SJCRH30 (cell line): ENCODE results near the gene MPRIP. TPM values are rescaled to one million over a fixed set of nuclear protein-coding genes. Genes with fewer than 3 reads are reported as not detected.

Experiments used
- DNase-seq, 2 experiments: peaks; one replicate each; pipeline ENCODE4 v3.0.0-alpha.2; 2015 to 2020
- H3K27ac ChIP-seq: fragments of 250-450 bp; sonication (Bioruptor Pico); 2 replicates; pipeline ENCODE4 v1.5.1; 2020; ENCODE audit warnings: mild to moderate bottlenecking, moderate library complexity
- H3K27me3 ChIP-seq: fragments of 250-450 bp; sonication (Bioruptor Pico); 2 replicates; pipeline ENCODE4 v1.5.1; 2020; ENCODE audit warnings: mild to moderate bottlenecking, moderate library complexity
- H3K36me3 ChIP-seq: fragments of 250-450 bp; sonication (Bioruptor Pico); 2 replicates; pipeline ENCODE4 v1.5.1; 2020; ENCODE audit warnings: mild to moderate bottlenecking, moderate library complexity
- H3K4me1 ChIP-seq: fragments of 250-450 bp; sonication (Bioruptor Pico); 2 replicates; pipeline ENCODE4 v1.5.1; 2020; ENCODE audit warnings: mild to moderate bottlenecking, moderate library complexity
- H3K4me3 ChIP-seq: fragments of 250-450 bp; sonication (Bioruptor Pico); 2 replicates; pipeline ENCODE4 v1.5.1; 2020; ENCODE audit warnings: mild to moderate bottlenecking, moderate library complexity
- H3K9me3 ChIP-seq: fragments of 250-450 bp; sonication (Bioruptor Pico); replicated peaks from 2 replicates; pipeline ENCODE4 v1.5.1; 2020; ENCODE audit warnings: mild to moderate bottlenecking, moderate library complexity
- total RNA-seq: library from RNA; depleted of rRNA; stranded (reverse); fragments of >200 nt; shearing (Covaris generic); gene quantifications from 2 replicates; pipeline ENCODE4 v1.2.3, GENCODE V29; 2014

The MPRIP gene
- total RNA-seq, 1 experiment from 2014 or later, result 312 TPM

GRCh38 chr17:17141860-17142552 is 99.7 kb downstream of the MPRIP start:
- no peak overlapping the region for H3K4me3 ChIP-seq
- H3K9me3 ChIP-seq, result no peaks in the 10 kb centered on the region
- no peak overlapping the region for H3K27ac ChIP-seq
- DNase-seq, result no peak
- no peaks in the 10 kb centered on the region for H3K27me3 ChIP-seq
- peaks cover 86% of the 10 kb centered on the region for H3K36me3 ChIP-seq
- no peaks in the 10 kb centered on the region for H3K4me1 ChIP-seq

DNA sequence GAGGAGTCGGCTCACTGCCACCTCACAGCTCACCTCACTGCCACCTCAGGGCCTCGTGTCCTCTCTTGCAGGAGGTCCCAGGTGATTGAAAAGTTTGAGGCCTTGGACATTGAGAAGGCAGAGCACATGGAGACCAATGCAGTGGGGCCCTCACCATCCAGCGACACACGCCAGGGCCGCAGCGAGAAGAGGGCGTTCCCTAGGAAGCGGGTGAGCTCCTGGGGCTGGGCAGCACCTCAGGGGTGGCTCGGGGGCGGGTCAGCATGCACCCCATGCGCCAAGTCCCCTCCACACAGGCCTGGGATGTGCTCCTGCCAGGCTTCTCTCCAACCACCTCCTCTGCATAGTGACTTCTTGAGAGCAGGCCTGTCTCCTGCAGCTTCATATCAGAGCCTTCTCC is 100.3 kb downstream of the MPRIP start:
- no peaks in the 10 kb centered on the region for H3K4me1 ChIP-seq
- no peak overlapping the region for H3K4me3 ChIP-seq
- no peak overlapping the region for H3K27ac ChIP-seq
- no peaks in the 10 kb centered on the region for H3K9me3 ChIP-seq
- no peaks in the 10 kb centered on the region for H3K27me3 ChIP-seq
- DNase-seq, result no peak
- peaks cover 90% of the 10 kb centered on the region for H3K36me3 ChIP-seq

GRCh38 chr17:17143501-17143900 is 101.2 kb downstream of the MPRIP start:
- Histone ChIP-seq H3K36me3 (peaks cover 92% of the 10 kb centered on the region), H3K27me3 (no peaks in the 10 kb centered on the region), H3K27ac (no peak overlapping the region), H3K4me1 (no peaks in the 10 kb centered on the region), H3K9me3 (no peaks in the 10 kb centered on the region), H3K4me3 (no peak overlapping the region)
- no peak for DNase-seq

- peaks cover 91% of the 10 kb centered on the region for H3K36me3 ChIP-seq
- no peaks in the 10 kb centered on the region for H3K4me1 ChIP-seq
- DNase-seq, result no peak
Measured at GRCh38 chr17:17144061-17144460, 101.8 kb downstream of the MPRIP start.

GRCh38 chr17:17144916-17145665 is 102.8 kb downstream of the MPRIP start:
- Histone ChIP-seq H3K9me3 (no peaks in the 10 kb centered on the region), H3K4me1 (no peaks in the 10 kb centered on the region), H3K27ac (no peak overlapping the region), H3K27me3 (no peaks in the 10 kb centered on the region), H3K4me3 (no peak overlapping the region), H3K36me3 (peaks cover 89% of the 10 kb centered on the region)
- DNase-seq, result peak in 1 of 2 experiments; percentile 44

More at GRCh38 chr17:17144061-17144460, 101.8 kb downstream of the MPRIP start:
- Histone ChIP-seq H3K27ac (no peak overlapping the region), H3K9me3 (no peaks in the 10 kb centered on the region), H3K4me3 (no peak overlapping the region), H3K27me3 (no peaks in the 10 kb centered on the region)

GRCh38 chr17:17146786-17147406 is 104.6 kb downstream of the MPRIP start:
- DNase-seq, result peak in 1 of 2 experiments; percentile 52
- Histone ChIP-seq H3K36me3 (peaks cover 93% of the 10 kb centered on the region), H3K4me1 (no peaks in the 10 kb centered on the region), H3K4me3 (no peak overlapping the region), H3K27me3 (no peaks in the 10 kb centered on the region), H3K9me3 (no peaks in the 10 kb centered on the region), H3K27ac (no peak overlapping the region)

- Histone ChIP-seq H3K4me1 (no peaks in the 10 kb centered on the region), H3K27ac (no peak overlapping the region), H3K27me3 (no peaks in the 10 kb centered on the region), H3K36me3 (peaks cover 90% of the 10 kb centered on the region), H3K9me3 (no peaks in the 10 kb centered on the region), H3K4me3 (no peak overlapping the region)
- DNase-seq, result no peak
Measured at GRCh38 chr17:17147821-17148220, 105.6 kb downstream of the MPRIP start.

GRCh38 chr17:17149520-17150447 is 107.5 kb downstream of the MPRIP start:
- Histone ChIP-seq H3K9me3 (no peaks in the 10 kb centered on the region), H3K27ac (no peak overlapping the region), H3K4me1 (no peaks in the 10 kb centered on the region), H3K27me3 (no peaks in the 10 kb centered on the region), H3K4me3 (no peak overlapping the region), H3K36me3 (peaks cover 91% of the 10 kb centered on the region)
- no peak for DNase-seq

GRCh38 chr17:17150448-17150800 is 108.2 kb downstream of the MPRIP start:
- DNase-seq, result no peak
- no peaks in the 10 kb centered on the region for H3K4me1 ChIP-seq
- H3K36me3 ChIP-seq, result peaks cover 91% of the 10 kb centered on the region
- no peak overlapping the region for H3K4me3 ChIP-seq
- no peaks in the 10 kb centered on the region for H3K9me3 ChIP-seq
- no peak overlapping the region for H3K27ac ChIP-seq
- no peaks in the 10 kb centered on the region for H3K27me3 ChIP-seq

DNA sequence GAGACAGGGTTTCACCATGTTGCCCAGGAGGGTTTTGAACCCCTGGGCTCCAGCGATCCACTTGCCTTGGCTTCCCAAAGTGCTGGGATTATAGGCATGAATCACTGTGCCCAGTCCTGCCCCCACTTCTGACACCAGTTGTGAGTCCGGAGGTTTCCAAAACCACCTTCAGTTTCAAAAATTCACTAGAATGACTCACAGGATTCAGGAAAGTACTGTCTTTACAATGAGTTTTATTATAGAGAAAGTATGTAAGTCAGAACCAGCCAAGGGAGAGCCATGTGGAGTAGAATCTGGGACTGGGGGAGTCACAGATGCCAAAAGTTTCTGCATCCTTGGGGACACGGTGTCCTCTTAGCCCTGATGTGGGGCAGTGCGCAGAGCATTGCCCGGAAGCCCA is 108.8 kb downstream of the MPRIP start:
- Histone ChIP-seq H3K27ac (no peak overlapping the region), H3K4me3 (no peak overlapping the region), H3K9me3 (no peaks in the 10 kb centered on the region), H3K36me3 (peaks cover 91% of the 10 kb centered on the region), H3K27me3 (no peaks in the 10 kb centered on the region), H3K4me1 (no peaks in the 10 kb centered on the region)
- DNase-seq, result no peak

DNA sequence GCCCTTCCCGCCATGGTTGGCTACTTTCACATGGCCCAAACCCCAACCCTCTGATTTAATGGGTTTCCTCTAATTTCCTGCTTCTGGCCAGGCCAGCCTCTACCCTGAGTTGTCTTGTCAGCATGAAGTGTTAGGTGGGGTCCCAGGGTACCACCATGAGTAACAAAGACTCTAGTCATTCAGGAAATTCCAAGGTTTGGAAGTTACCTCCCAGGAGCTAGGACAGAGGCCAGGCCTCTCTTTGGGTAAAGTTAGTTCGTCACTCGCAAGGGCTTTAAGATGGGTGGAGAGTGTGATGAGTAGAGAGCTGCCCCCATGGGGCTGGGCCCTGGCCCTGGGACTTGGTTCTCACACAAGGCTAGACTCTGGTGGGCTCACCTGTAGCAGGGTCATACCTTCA is 109.3 kb downstream of the MPRIP start:
- Histone ChIP-seq H3K36me3 (peaks cover 91% of the 10 kb centered on the region), H3K4me3 (no peak overlapping the region), H3K9me3 (no peaks in the 10 kb centered on the region), H3K27me3 (no peaks in the 10 kb centered on the region), H3K4me1 (no peaks in the 10 kb centered on the region), H3K27ac (no peak overlapping the region)
- DNase-seq, result no peak

- Histone ChIP-seq H3K27me3 (no peaks in the 10 kb centered on the region), H3K4me3 (no peak overlapping the region), H3K27ac (no peak overlapping the region), H3K36me3 (peaks cover 91% of the 10 kb centered on the region), H3K9me3 (no peaks in the 10 kb centered on the region), H3K4me1 (no peaks in the 10 kb centered on the region)
- DNase-seq, result no peak
Measured at GRCh38 chr17:17151962-17152361, 109.7 kb downstream of the MPRIP start.

- no peak overlapping the region for H3K4me3 ChIP-seq
- H3K36me3 ChIP-seq, result peaks cover 91% of the 10 kb centered on the region
- DNase-seq, result no peak
- no peaks in the 10 kb centered on the region for H3K9me3 ChIP-seq
- H3K27ac ChIP-seq, result no peak overlapping the region
- no peaks in the 10 kb centered on the region for H3K27me3 ChIP-seq
- no peaks in the 10 kb centered on the region for H3K4me1 ChIP-seq
Measured at GRCh38 chr17:17152385-17152784, 110.1 kb downstream of the MPRIP start.

- H3K4me3 ChIP-seq, result no peak overlapping the region
- no peak overlapping the region for H3K27ac ChIP-seq
- no peaks in the 10 kb centered on the region for H3K9me3 ChIP-seq
- no peaks in the 10 kb centered on the region for H3K4me1 ChIP-seq
- no peak for DNase-seq
- no peaks in the 10 kb centered on the region for H3K27me3 ChIP-seq
- peaks cover 86% of the 10 kb centered on the region for H3K36me3 ChIP-seq
Measured at GRCh38 chr17:17153071-17153470, 110.8 kb downstream of the MPRIP start.
